HCT116 (cell line): ENCODE measurements around the gene UROS. TPM values are rescaled to one million over a fixed set of nuclear protein-coding genes. Genes with fewer than 3 reads are reported as not detected.

Experiments
- ATAC-seq: fragments of 200-7000 bp; cut with Tn5 transposase; 2 replicates; pipeline ENCODE4 v1.9.1; 2020; ENCODE audit warnings: mild to moderate bottlenecking, moderate library complexity
- BruUV-seq: library from RNA; stranded (reverse); fragments of 400-500 nt; replicated peaks from 2 replicates; lab custom pipeline; 2021; lab: Mats Ljungman, UMichigan
- CTCF ChIA-PET: fragments of 300-600 bp; sonication (Branson Sonifier 250); formaldehyde crosslinking; loops from one replicate; lab custom pipeline; 2021; ENCODE audit warnings: antibody characterized with exemption; lab: Charles Lee
- POLR2A ChIA-PET: fragments of 300-600, 350-600 bp; sonication (Branson Sonifier 250); formaldehyde crosslinking; loops from one replicate; lab custom pipeline; 2021; ENCODE audit warnings: antibody characterized with exemption; lab: Charles Lee
- RAD21 ChIA-PET, 2 experiments: fragments of 300-600 bp; sonication (Branson Sonifier 250); formaldehyde crosslinking; loops; one replicate each; lab custom pipeline; 2023; ENCODE audit warnings: low total read pairs in 2 of 2; ENCODE audit not compliant: uncharacterized antibody in 2 of 2, unreplicated experiment in 2 of 2, low non-redundant PET in 1 of 2; lab: Charles Lee
- DNase-seq: peaks from one replicate; pipeline ENCODE4 v3.0.0-alpha.2; 2010; ENCODE audit warnings: low read depth, low spot score
- H2AFZ ChIP-seq: fragments of 200-600 bp; shearing (Covaris generic), sonication (generic); 2 replicates; pipeline ENCODE4 v1.6.1; 2017; ENCODE audit warnings: low read depth, mixed run types, mixed read lengths, antibody characterized with exemption, low read length; ENCODE audit not compliant: poor library complexity, severe bottlenecking
- H3K27ac ChIP-seq: 2 replicates; pipeline ENCODE4 v1.5.1; 2012; ENCODE audit warnings: low read depth, low read length
- H3K27me3 ChIP-seq: fragments of 200-600 bp; sonication (generic); 2 replicates; pipeline ENCODE4 v1.6.1; 2016; ENCODE audit warnings: mixed run types, low read length, mixed read lengths; ENCODE audit not compliant: insufficient read depth
- H3K36me3 ChIP-seq, 2 experiments: fragments of 200-500 bp in 1 of 2; fragments of 200-600 bp in 1 of 2; sonication (Bioruptor generic) in 1 of 2; sonication (generic) in 1 of 2; 2 replicates each; pipeline versions ENCODE4 v1.5.1 to v1.6.1; 2014 to 2016; ENCODE audit warnings: low read length in 2 of 2, inconsistent platforms in 1 of 2, mixed read lengths in 1 of 2, mixed run types in 1 of 2; ENCODE audit not compliant: insufficient read depth in 2 of 2, control insufficient read depth in 1 of 2
- H3K4me1 ChIP-seq, 2 experiments: fragments of 200-600 bp in 1 of 2; sonication (generic) in 1 of 2; 2 replicates each; pipeline versions ENCODE4 v1.5.1 to v1.6.1; 2012 to 2017; ENCODE audit warnings: low read length in 2 of 2, inconsistent platforms in 1 of 2, mild to moderate bottlenecking in 1 of 2, mixed read lengths in 1 of 2, mixed run types in 1 of 2, moderate library complexity in 1 of 2; ENCODE audit not compliant: insufficient read depth in 2 of 2, control insufficient read depth in 1 of 2
- H3K4me2 ChIP-seq: fragments of 200-600 bp; sonication (generic); 2 replicates; pipeline ENCODE4 v1.6.1; 2017; ENCODE audit warnings: mixed run types, low read length, mixed read lengths
- H3K4me3 ChIP-seq, 2 experiments: fragments of 200-600 bp in 1 of 2; sonication (generic) in 1 of 2; replicated peaks in 1 of 2; 2 replicates each; pipeline ENCODE4 v1.5.1; 2011 to 2016; ENCODE audit warnings: low read length in 2 of 2, control low read depth in 1 of 2, low read depth in 1 of 2, mild to moderate bottlenecking in 1 of 2, mixed read lengths in 1 of 2, mixed run types in 1 of 2
- H3K79me2 ChIP-seq: fragments of 200-600 bp; sonication (generic); 2 replicates; pipeline ENCODE4 v1.6.1; 2017; ENCODE audit warnings: mild to moderate bottlenecking, mixed run types, low read length, moderate library complexity, mixed read lengths; ENCODE audit not compliant: insufficient read depth
- H3K9ac ChIP-seq: fragments of 200-600 bp; sonication (generic); 2 replicates; pipeline ENCODE4 v1.6.1; 2016; ENCODE audit warnings: low read length, mixed read lengths
- H3K9me2 ChIP-seq: fragments of 200-600 bp; sonication (generic), shearing (Covaris generic); 2 replicates; pipeline ENCODE4 v1.6.1; 2017; ENCODE audit warnings: mixed run types, mild to moderate bottlenecking, moderate library complexity; ENCODE audit not compliant: insufficient read depth
- H3K9me3 ChIP-seq, 2 experiments: fragments of 200-500 bp in 1 of 2; fragments of 200-600 bp in 1 of 2; sonication (Bioruptor generic) in 1 of 2; sonication (generic) in 1 of 2; 2 replicates each; pipeline ENCODE4 v1.6.1; 2014 to 2017; ENCODE audit warnings: low read length in 2 of 2, mixed read lengths in 2 of 2, inconsistent platforms in 1 of 2, low read depth in 1 of 2, mild to moderate bottlenecking in 1 of 2, mixed run types in 1 of 2, moderate library complexity in 1 of 2; ENCODE audit not compliant: control insufficient read depth in 1 of 2, insufficient read depth in 1 of 2
- H4K20me1 ChIP-seq: fragments of 200-600 bp; sonication (generic), shearing (Covaris generic); 2 replicates; pipeline ENCODE4 v1.6.1; 2017; ENCODE audit warnings: mixed run types, mild to moderate bottlenecking, moderate library complexity; ENCODE audit not compliant: insufficient read depth
- CBX3 ChIP-seq: IDR thresholded peaks from 2 replicates; pipeline ENCODE4 v1.6.1; 2012; ENCODE audit warnings: low read depth
- CEBPB ChIP-seq: IDR thresholded peaks from 2 replicates; pipeline ENCODE4 v1.6.1; 2012; ENCODE audit warnings: low read depth
- EGR1 ChIP-seq: IDR thresholded peaks from 2 replicates; pipeline ENCODE4 v1.6.1; 2012; ENCODE audit warnings: low read depth
- EZH2 ChIP-seq: fragments of 200-600 bp; sonication (generic); IDR thresholded peaks from 2 replicates; pipeline ENCODE4 v1.6.1; 2017; ENCODE audit warnings: antibody characterized with exemption, mixed run types
- EZH2phosphoT487 ChIP-seq: fragments of 200-600 bp; IDR thresholded peaks from 2 replicates; pipeline ENCODE4 v1.6.1; 2018; ENCODE audit warnings: antibody characterized with exemption, borderline replicate concordance
- JUND ChIP-seq: IDR thresholded peaks from 2 replicates; pipeline ENCODE4 v1.6.1; 2012
- POLR2A ChIP-seq: IDR thresholded peaks from 2 replicates; pipeline ENCODE4 v1.7.0; 2011; ENCODE audit warnings: borderline replicate concordance; ENCODE audit not compliant: insufficient read depth, insufficient read length; ENCODE audit errors: extremely low read depth
- RAD21 ChIP-seq: IDR thresholded peaks from 2 replicates; pipeline ENCODE4 v1.6.1; 2012; ENCODE audit warnings: low read depth, mild to moderate bottlenecking
- SIN3A ChIP-seq: IDR thresholded peaks from 2 replicates; pipeline ENCODE4 v1.6.1; 2012; ENCODE audit warnings: low read depth
- SP1 ChIP-seq: IDR thresholded peaks from 2 replicates; pipeline ENCODE4 v1.6.1; 2012; ENCODE audit warnings: low read depth
- TCF7L2 ChIP-seq: IDR thresholded peaks from 2 replicates; pipeline ENCODE4 v1.7.0; 2011; ENCODE audit warnings: borderline replicate concordance, inconsistent platforms; ENCODE audit not compliant: insufficient read depth, insufficient read length; ENCODE audit errors: extremely low read depth
- ZFX ChIP-seq: fragments of 450-650 bp; IDR thresholded peaks from 2 replicates; pipeline ENCODE4 v1.6.1; 2017
- ZNF274 ChIP-seq: fragments of 200-500 bp; sonication (Bioruptor generic); IDR thresholded peaks from 2 replicates; pipeline ENCODE4 v1.6.1; 2014; ENCODE audit warnings: mild to moderate bottlenecking, low read depth, low read length, inconsistent platforms
- intact Hi-C: fragments of 100-400 bp; cut with micrococcal nuclease; formaldehyde crosslinking; loops from 2 replicates; pipeline ENCODE4 v1.10.0; 2022
- total RNA-seq: library from RNA; stranded (reverse); gene quantifications from one replicate; pipeline ENCODE4 v1.2.1, GENCODE V29; 2021; ENCODE audit not compliant: unreplicated experiment
- TF ChIP-seq, protein P1 (sequence below), 3 experiments: fragments of 200-600 bp in 1 of 3; sonication (generic) in 1 of 3; IDR thresholded peaks in 2 of 3; conservative IDR thresholded peaks in 1 of 3; 2 replicates each; pipeline ENCODE4 v1.5.1; 2012 to 2017; ENCODE audit warnings: low read depth in 2 of 3, low read length in 2 of 3, antibody characterized with exemption in 1 of 3, borderline replicate concordance in 1 of 3, control low read depth in 1 of 3, mild to moderate bottlenecking in 1 of 3, mixed read lengths in 1 of 3, mixed run types in 1 of 3, moderate library complexity in 1 of 3; ENCODE audit not compliant: insufficient read depth in 1 of 3
- TF ChIP-seq, protein P2 (sequence below): IDR thresholded peaks from 2 replicates; pipeline ENCODE4 v1.6.1; 2012
- TF ChIP-seq, protein P3 (sequence below): IDR thresholded peaks from 2 replicates; pipeline ENCODE4 v1.6.1; 2012; ENCODE audit warnings: low read depth

The UROS gene
- total RNA-seq, 1 experiment from 2014 or later, result 63.9 TPM

DNA sequence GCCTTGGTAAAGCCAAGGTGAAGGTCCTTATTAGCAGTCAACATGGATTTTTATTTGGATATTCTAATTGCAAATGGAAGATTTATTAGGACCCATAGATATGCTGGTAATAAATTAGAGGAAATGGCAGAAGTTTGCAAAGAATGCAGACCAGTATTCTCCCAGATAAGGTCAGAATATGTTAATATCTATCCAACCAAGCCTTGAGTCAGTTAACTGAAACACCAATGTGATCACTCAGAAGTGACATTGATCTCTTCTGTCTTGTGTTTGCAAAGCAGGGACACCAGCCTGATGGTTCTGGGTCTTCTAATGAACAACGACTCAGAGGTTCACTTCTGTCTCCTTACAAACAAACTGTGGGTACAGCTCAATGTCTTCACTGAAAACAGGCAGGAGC is 21.5 kb downstream of the UROS start:
- Histone ChIP-seq H3K4me2 (no peak overlapping the region), H3K9me2 (no peaks in the 10 kb centered on the region), H3K9ac (no peak overlapping the region), H3K79me2 (no peaks in the 10 kb centered on the region), H3K27me3 (no peaks in the 10 kb centered on the region), H2AFZ (no peak overlapping the region), H3K36me3 (peaks cover 0 to 4% of the 10 kb centered on the region in 2 experiments; a peak in 2 of 4 replicates), H3K27ac (no peak overlapping the region), H3K4me3 (no peak overlapping the region), H4K20me1 (no peaks in the 10 kb centered on the region), H3K4me1 (no peaks in the 10 kb centered on the region), H3K9me3 (no peaks in the 10 kb centered on the region)
- DNase-seq, result no peak
- no peak for ATAC-seq
- RAD21 ChIA-PET, result no interaction called here
- CTCF ChIA-PET, result no interaction called here
- no peak for TF ChIP-seq CBX3
- no peak for TF ChIP-seq TCF7L2
- TF ChIP-seq, protein P1, sequence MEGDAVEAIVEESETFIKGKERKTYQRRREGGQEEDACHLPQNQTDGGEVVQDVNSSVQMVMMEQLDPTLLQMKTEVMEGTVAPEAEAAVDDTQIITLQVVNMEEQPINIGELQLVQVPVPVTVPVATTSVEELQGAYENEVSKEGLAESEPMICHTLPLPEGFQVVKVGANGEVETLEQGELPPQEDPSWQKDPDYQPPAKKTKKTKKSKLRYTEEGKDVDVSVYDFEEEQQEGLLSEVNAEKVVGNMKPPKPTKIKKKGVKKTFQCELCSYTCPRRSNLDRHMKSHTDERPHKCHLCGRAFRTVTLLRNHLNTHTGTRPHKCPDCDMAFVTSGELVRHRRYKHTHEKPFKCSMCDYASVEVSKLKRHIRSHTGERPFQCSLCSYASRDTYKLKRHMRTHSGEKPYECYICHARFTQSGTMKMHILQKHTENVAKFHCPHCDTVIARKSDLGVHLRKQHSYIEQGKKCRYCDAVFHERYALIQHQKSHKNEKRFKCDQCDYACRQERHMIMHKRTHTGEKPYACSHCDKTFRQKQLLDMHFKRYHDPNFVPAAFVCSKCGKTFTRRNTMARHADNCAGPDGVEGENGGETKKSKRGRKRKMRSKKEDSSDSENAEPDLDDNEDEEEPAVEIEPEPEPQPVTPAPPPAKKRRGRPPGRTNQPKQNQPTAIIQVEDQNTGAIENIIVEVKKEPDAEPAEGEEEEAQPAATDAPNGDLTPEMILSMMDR (IDR thresholded peaks at IDR 0.05 in 2 of 3, conservative IDR thresholded peaks at IDR 0.05 in 1 of 3; ENCODE audit: borderline replicate concordance in 1 of 3, insufficient read depth in 1 of 3, low read depth in 2 of 3, low read length in 2 of 3), result no peak
- TF ChIP-seq, protein P2, sequence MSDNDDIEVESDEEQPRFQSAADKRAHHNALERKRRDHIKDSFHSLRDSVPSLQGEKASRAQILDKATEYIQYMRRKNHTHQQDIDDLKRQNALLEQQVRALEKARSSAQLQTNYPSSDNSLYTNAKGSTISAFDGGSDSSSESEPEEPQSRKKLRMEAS, result no peak
- no peak for TF ChIP-seq ZFX
- intact Hi-C loops, result no loop called here
- POLR2A ChIA-PET, result no interaction called here
- BruUV-seq, result no TSS peak

DNA sequence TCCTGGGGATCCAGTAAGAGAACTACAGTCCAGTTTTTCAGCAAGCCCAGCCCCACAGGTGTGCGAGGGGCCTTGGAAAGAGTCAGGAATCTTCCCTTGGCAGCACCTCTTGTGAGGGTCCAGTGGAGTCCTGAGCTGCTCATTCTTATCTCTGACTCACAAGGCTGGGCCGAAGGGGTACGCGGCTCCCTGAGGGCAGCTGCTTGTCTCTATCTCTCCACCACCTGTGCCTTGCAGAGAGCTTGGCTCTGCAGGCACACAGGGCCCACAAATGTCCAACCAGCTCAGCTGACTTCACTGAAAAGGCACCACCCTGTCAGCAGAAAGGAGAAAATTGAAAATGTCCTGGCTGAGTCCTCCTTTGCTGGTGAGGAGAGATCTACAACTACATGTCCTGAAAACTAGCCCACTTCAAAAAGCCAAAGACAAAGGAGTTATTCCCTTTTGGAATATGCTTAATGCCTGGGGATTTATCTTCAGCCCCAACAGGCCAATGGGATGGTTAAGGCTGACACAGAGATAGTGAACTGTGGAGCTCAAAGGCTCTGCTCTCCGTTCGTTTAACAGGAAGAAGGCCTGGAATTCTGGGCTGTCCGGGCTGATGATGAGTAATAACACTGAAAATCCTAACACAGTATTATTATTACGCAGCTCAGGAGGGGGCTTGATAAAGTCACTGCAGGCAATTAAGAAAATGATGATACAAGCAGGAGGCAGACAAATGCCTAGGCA is 23.4 kb downstream of the UROS start:
- no peak for DNase-seq
- Histone ChIP-seq H3K4me3 (no peak overlapping the region), H2AFZ (no peak overlapping the region), H4K20me1 (no peaks in the 10 kb centered on the region), H3K27ac (no peak overlapping the region), H3K79me2 (no peaks in the 10 kb centered on the region), H3K36me3 (peaks cover 0 to 3% of the 10 kb centered on the region in 2 experiments; a peak in 1 of 4 replicates), H3K27me3 (no peaks in the 10 kb centered on the region), H3K4me2 (no peak overlapping the region), H3K9me3 (no peaks in the 10 kb centered on the region), H3K9ac (no peak overlapping the region), H3K4me1 (no peaks in the 10 kb centered on the region), H3K9me2 (no peaks in the 10 kb centered on the region)
- ATAC-seq, result no peak
- RAD21 ChIA-PET, result no interaction called here
- intact Hi-C loops, result no loop called here
- BruUV-seq, result no TSS peak
- CTCF ChIA-PET, result no interaction called here
- POLR2A ChIA-PET, result no interaction called here
- no peak for TF ChIP-seq EZH2
- no peak for TF ChIP-seq SIN3A
- no peak for TF ChIP-seq EGR1
- TF ChIP-seq POLR2A, result no peak
- no peak for TF ChIP-seq EZH2phosphoT487
- TF ChIP-seq ZNF274, result no peak
- no peak for TF ChIP-seq SP1
- TF ChIP-seq RAD21, result no peak
- no peak for TF ChIP-seq CEBPB
- TF ChIP-seq ZFX, result no peak
- no peak for TF ChIP-seq JUND
- TF ChIP-seq, protein P3, sequence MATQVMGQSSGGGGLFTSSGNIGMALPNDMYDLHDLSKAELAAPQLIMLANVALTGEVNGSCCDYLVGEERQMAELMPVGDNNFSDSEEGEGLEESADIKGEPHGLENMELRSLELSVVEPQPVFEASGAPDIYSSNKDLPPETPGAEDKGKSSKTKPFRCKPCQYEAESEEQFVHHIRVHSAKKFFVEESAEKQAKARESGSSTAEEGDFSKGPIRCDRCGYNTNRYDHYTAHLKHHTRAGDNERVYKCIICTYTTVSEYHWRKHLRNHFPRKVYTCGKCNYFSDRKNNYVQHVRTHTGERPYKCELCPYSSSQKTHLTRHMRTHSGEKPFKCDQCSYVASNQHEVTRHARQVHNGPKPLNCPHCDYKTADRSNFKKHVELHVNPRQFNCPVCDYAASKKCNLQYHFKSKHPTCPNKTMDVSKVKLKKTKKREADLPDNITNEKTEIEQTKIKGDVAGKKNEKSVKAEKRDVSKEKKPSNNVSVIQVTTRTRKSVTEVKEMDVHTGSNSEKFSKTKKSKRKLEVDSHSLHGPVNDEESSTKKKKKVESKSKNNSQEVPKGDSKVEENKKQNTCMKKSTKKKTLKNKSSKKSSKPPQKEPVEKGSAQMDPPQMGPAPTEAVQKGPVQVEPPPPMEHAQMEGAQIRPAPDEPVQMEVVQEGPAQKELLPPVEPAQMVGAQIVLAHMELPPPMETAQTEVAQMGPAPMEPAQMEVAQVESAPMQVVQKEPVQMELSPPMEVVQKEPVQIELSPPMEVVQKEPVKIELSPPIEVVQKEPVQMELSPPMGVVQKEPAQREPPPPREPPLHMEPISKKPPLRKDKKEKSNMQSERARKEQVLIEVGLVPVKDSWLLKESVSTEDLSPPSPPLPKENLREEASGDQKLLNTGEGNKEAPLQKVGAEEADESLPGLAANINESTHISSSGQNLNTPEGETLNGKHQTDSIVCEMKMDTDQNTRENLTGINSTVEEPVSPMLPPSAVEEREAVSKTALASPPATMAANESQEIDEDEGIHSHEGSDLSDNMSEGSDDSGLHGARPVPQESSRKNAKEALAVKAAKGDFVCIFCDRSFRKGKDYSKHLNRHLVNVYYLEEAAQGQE, result no peak
- TF ChIP-seq TCF7L2, result no peak
